GM19240 (cell line): ENCODE data around the gene SYMPK.
"Not testable (repeated sequence)": the region's sequence is repeated elsewhere in the genome, so short reads cannot be mapped to it uniquely, and the experiment has no call there.

ENCODE experiments used
- DNase-seq: peaks from one replicate; pipeline ENCODE4 v3.0.0; 2011; ENCODE audit warnings: low spot score; ENCODE audit not compliant: insufficient read length

Gene SYMPK

DNA sequence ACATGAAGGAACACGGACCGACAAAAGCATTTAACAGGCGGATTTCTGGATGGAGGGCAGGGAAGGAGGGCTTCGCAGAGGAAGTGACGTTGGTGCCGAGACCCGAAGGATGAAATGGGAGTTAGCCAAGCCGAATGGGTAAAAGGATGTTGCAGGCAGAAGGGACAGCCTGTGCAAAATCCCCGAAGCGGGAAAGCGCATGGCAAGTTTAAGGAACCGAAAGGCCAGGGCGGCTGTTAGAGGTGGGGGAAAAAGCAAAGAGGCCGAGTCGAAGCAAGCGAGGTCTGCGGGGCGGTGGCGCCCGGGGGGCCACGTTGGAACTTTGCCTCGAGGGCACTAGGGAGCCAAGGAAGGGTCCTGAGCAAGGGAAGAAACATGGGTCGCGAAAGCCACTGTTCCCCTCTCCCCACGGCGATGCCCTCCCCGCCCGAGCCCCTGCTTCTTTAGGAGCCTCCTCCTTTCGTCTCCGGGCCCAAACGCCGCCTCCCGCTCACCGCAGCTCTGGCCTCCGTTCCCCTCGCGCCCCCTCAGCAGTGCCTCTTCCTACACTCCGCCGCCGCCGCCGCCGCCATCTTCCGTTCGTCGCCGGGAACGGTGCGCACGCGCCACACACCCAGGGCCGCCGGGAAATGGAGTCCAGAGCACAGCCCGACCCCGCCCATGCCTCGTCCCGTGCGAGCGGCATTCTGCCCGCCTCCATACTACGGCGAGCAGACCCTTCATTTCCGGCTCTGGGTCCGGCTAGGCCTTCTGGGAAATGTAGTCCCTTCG lies at the start of gene SYMPK:
Gene SYMPK (minus strand): TSS at position 584 of the 771 bp plus-strand sequence. CDS start 8,652 bp downstream, outside the sequence.
- peak; percentile 100 for DNase-seq

DNA sequence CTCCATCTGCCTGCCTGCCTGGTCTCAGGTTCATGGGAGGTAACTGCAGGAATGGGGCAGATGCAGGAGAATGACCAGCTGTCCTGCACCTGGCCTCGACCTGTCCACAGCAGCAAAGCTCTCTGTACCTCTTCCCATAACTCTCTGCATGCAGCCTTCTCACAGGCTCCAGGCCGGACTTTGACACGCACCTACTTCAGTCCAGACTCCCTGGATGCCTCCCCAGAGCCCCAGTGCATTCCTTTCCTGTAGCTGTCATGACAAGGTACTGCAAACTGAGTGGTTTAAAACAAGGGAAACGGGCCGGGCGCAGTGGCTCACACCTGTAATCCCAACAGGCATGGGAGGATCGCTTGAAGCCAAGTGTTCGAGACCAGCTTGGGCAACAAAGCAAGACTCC lies 48.3 kb upstream of the SYMPK start:
- DNase-seq, result no peak

DNA sequence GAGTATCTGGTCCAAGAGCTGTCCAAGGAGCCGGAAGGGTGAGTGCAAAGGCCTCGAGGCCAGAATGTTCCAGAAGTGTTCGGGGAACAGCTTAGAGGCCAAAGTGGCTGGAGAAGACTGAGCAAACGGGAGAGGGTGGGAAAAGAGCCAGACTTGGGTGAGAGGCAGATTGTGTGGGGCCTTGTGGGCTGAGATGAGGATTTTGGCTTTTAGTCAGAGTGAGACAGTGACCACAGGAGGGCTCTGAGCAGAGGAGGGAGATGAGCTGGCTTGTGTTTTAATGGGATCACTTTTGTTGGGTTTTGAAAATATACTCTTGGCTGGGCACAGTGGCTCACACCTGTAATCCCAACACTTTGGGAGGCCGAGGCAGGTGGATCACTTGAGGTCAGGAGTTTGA lies 46.0 kb upstream of the SYMPK start:
- no peak for DNase-seq

DNA sequence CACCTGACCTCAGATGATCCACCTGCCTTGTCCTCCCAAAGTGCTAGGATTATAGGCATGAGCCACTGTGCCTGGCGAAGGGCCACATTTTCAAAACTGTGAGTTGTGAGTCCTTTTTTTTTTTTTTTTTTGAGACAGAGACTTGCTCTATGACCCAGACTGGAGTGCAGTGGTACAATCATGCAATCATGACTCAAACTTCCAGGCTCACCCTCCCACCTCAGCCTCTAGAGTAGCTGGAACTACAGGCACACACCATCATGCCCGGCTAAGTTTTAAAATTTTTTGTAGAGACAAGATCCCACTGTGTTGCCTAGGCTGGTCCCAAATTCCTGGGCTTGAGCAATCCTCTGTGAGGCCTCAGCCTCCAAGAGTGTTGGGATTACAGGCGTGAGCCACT lies 43.3 kb upstream of the SYMPK start:
- DNase-seq, result no peak

DNA sequence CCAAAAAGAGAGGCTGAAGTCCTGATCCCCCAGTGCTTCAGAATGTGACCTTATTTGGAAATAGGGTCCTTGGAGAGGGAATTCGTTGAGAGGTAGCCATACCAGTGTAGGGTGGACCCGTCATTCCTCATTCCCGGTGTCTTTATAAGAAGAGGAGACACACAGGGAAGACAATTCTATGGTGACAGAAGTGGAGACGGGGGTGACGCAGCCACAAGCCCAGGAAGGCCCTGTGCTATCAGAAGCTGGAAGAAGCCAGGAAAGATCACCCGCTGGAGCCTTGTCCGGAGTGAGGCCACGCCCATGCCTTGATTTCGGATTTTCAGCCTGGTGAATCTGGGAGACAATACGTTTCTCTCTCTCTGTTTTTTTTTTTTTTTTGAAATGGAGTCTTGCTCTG lies 42.1 kb upstream of the SYMPK start:
- DNase-seq, result no peak

DNA sequence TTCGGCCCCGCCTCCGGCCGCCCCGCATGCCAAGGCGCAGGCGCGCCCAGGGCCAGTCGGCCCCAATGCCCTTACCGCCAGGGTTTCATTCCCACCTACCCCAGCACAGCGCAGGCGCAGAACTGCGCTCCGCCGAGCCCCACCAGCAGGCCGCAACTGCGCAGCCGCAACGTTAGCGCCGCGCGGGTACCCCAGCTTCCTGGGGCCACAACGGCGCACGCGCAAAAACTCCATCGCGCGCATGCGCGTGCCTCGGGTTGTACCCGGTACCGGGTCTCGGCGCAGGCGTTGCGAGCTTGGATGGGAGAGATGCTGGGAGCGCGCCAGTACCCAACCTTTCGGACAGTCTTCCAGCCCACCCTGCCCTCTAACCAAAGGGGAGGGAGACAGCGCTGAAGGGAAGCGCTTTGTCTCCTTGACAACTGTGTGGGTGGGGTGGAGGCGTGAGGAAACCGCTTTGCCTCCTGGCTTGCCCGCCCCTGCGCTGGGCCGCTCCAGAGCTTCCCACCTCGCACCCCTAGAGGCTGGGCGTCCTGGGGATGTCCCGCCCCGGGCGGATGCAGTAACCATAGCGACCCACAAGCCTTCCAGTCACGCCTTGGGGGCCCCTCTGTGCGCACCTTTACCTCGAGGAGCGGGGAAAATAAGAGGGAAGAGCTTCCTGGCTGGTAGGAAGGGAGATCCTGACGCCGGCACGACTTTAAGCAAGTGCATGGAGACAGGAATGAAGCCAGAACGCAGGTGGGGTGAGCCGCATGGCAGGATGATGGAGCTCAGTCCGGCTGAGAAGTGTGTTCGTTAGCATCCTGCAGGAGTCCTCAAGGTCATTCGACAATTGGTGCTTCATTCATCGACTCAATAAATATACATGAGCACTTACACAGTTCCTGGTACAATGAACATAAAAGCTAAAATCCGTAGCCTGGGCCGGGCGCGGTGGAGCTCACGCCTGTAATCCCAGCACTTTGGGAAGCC lies 40.0 kb upstream of the SYMPK start:
- peak; percentile 98 for DNase-seq

DNA sequence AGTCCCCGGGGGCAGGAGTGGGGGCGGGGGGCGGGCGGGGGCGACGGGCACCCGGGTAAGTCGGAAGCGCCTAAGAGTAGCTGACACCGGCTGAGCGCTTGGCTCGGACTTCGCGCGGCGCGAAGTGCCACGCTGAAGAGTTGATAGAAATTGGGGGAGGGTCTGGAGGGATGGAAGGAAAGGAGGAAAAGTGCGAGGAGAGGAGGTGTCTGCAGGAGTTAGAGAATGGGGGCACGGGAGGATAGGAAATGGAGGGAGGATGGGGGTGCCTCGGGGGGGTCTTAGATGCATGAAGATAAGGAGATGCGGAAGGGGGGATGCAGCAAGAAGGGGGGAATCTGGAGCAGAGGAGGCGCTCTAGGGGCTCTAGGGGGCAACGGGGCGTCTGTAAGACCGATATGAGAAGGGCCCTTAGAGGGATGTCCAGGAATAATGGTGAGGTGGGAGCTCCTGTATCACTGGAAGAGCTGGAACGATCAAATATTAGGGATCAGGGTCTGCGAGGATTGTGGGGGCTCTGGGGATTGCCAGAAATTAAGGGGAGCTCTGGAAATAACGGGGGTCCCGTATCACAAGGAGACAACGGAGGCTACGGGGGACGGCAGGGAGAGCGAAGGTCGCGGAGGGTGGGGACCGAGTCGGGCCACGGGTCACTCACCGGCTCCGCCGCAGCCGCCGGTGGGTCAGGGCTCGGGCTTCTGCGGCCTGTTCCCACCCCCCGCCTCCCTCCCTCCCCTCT lies 39.1 kb upstream of the SYMPK start, which contains the start of gene MYPOP:
Gene MYPOP (minus strand): TSS at position 702 of the 739 bp plus-strand sequence. CDS start 840 bp downstream, outside the sequence.
- no peak for DNase-seq

DNA sequence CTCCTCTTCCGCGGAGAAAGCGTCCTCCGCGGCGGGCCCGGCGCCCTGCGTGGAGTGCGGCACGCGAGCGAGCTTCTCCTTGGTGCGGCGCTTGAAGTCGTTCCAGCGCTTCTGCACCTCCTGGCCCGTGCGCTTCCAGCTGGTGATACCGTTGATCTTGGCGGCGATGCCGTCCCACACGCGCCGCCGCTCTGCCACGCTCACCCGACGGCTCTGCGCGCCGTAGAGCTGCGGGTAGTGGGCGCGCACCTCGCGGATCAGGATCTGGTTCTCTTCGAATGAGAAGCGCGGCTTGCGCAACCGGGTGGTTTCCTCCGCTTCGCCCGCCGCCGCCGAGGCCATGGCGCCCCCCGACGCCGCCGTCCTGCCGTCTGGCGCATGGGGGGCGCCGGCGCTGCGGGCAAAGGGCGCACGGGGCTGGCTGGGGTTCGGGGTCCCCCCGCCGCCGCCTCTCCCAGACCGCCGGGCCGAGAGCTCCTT lies 38.5 kb upstream of the SYMPK start:
- no peak for DNase-seq

DNA sequence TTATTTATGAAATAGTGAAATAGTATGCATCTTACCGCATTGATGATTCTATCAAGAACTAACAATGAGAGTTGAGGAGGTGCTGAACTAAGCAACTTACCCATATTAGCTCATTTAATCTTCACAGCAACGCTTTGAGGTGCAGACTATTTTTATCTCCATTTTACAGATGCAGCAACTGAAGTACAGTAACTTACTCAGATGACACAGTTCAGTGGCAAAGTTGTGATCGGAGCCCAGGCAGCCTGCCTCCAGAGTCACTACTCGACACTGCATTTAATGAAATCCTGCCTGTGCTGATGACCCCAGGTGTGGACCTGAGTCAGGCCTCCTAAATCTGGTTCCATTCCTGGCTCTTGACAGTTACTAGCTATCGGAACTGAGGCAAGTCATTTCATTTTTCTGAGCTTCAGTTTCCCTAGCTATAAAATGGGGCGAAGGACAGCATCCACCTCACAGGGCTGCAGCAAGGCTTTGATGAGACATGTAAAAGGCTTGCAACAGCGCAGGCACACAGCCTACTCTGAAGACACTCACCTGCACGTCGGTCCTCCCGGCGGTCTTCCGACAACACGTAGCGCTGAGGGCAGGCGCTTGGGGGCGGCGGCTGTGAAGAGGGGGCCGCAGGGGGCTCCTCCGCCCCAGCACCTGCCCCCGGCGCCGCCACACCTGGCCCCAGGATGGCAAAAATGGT lies 37.9 kb upstream of the SYMPK start:
- no peak for DNase-seq

DNA sequence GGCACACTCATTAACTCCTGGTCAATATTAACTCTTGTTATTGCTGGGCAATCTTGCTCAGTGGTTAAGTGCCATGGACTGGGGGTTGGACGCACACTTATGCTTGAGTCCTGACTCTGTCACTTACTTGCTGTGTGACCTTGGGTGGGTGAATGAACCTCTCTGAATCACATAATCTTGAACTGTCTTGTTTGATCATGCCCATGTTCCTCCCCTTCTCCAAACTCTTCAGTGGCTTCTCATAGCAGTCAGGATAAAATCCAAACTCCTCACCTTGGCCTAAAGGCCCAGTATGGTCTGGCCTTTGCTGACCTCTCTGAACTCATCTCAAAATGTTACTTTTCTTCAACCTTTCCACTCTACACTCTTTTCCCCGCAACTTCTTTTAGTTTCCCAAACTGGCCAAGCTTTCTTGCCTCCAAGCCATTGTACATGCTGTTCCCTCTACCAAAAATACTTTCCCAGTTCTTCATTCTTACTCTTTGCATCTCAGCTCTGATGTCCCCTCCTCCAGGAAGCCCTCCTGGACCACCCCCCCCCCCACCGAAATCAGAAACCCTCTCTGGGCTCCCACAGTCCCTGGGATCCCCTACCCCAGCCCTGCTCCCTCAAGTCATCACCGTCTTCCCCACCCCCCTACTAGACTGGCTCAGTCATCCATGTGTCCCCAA lies 37.1 kb upstream of the SYMPK start:
- DNase-seq, result no peak

DNA sequence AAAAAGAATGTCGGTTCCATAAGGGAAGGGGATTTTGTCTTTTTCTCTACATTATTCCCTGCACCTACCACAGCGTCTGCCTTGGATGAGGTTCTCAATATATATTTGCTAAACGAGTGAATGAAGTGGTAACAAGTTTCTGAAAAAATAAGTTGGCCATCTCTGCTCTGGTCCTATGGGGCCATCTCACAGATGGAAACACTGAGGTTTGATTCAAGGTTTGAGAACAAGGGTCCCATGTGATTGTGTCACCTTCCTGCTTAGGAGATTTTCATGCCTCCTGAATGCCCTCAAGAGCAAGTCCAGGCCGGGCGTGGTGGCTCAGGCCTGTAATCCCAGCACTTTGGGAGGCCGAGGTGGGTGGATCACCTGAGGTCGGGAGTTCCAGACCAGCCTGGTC lies 36.3 kb upstream of the SYMPK start:
- no peak for DNase-seq

DNA sequence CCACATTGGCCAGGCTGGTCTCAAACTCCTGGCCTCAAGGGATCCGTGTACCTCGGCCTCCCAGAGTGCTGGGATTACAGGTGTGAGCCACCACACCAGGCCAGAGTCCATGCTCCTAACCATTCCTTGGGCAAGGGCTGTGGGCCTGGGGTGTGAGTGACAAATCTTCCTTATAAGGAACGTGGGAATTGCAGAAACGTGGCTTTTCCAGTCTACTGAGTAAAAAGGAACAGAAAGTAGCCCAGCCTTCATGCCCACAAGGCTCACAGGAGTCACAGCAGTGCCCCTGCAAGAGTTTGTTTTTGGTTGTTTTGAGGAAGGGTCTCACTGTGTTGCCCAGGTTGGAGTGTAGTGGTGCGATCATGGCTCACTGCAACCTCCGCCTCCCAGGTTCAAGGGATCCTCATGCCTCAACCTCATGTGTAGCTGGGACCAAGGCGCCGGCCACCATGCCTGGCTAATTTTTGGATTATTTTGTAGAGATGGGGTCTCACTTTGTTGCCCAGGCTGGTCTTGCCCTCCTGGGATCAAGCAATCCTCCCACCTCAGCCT lies 34.4 kb upstream of the SYMPK start:
- no peak for DNase-seq

DNA sequence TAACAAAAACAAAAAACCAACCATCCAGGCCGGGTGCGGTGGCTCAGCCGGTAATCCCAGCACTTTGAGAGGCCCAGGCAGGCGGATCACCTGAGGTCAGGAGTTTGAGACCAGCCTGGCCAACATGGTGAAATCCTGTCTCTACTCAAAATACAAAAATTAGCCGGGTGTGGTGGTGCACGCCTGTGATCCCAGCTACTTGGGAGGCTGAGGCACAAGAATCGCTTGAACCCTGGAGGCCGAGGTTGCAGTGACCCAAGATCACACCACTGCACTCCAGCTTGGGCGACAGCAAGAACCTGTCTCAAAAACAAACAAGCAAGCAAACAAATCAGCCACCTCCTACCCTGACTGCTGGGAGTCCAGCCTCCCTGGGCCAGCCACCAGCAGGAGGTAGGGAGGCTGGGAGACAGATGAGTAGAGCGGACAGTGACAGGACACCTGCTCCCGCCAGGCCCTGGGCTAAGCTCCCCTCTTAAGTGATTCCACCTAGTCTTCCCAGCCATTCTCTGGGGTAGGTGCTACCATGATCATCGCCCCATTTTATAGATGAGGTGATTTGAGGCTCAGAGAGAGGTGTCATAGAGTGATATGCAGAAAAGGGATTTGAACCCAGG lies 33.1 kb upstream of the SYMPK start:
- DNase-seq, result not testable (repeated sequence)

DNA sequence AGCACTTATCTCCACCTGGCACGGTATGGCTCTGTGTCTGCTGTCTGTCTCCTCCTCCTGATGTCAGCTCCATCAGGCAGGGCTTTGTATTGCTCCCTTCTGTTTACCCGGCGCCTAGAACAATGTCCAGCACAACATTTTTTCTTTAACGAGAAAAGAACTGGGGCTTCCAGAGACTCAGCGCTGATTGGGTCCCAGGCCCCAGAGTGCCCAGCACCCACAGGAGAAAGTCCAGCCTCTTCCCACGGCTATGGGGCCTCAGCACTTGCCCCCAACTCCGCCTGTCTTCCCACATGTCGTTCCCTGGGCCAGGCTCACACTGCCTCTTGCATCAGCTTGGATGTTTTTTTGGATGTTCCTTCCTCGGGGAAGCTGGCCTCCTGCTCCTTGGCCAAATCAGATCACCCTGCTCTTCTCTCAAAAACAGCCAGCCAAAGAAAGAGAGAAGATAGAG lies 32.6 kb upstream of the SYMPK start:
- DNase-seq, result no peak

DNA sequence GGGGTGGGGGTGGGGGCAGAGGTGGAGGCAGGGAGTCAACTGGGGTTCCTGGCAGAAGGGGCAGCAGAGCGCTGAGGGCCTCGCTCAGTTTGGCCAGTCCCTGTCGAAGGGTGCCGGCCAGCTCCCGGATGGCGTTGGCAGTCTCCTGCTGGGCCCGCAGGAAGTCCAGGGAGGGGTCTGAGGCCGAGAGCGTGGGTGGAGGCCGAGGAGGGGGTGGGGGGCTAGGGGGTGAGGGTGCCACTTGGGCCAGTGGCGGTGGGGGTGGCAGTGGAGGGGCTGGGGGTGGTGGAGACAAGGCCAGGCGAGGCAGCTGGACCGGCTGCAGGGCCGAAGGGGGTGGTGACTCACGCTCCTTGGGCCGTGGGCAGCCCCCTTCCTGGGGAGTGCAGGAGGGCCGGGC lies 27.9 kb upstream of the SYMPK start:
- DNase-seq, result no peak

DNA sequence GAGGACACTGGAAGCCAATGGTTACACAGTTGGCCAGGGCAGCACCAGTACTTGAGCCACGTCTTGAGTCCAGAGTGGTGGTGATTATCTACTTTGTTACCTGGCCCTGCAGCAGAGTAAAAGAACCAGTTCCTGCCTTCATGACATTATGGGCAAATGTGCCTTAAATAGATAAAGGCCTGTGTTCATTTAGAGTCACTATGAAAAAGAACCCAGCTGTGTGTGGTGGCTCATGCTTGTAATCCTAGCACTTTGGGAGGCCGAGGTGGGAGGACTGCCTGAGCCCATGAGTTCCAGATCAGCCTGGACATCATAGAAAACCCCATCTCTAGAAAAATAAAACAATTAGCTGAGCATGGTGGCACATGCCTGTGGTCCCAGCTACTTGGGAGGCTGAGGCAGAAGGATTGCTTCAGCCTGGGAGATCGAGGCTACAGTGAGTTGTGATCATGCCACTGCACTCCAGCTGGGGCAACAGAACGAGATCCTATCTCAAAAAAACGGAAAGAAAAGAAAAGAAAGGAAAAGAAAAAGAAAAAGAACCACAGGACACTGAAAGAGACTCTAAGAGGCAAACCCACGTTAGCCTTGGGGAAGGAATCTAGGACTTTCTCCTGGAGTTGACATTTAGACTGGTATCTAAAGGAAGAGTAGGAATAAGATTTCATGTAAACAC lies 26.4 kb upstream of the SYMPK start:
- DNase-seq, result no peak

DNA sequence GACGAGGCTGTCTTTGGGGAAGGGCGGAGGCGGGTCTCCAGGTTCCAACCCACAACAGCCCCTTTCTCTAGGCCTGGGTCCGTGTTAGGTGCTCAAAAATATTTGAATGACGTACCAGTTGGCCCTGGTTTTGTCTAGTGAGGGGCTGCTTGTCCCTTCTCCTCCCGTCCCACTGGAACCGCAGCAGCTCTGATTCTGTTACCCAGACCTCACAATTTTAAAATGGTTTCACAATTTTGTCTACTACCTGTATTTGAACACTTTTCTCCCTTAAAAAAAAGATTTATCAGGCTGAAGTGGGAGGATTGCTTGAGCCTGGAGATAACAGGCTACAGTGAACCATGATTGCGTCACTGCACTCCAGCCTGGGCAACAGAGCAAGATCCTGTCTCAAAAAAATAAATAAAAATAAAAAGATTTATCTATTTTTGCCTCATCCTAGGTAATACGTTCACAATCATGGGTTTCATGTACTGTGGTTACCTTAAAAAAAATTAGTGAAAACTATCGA lies 24.3 kb upstream of the SYMPK start:
- DNase-seq, result no peak

DNA sequence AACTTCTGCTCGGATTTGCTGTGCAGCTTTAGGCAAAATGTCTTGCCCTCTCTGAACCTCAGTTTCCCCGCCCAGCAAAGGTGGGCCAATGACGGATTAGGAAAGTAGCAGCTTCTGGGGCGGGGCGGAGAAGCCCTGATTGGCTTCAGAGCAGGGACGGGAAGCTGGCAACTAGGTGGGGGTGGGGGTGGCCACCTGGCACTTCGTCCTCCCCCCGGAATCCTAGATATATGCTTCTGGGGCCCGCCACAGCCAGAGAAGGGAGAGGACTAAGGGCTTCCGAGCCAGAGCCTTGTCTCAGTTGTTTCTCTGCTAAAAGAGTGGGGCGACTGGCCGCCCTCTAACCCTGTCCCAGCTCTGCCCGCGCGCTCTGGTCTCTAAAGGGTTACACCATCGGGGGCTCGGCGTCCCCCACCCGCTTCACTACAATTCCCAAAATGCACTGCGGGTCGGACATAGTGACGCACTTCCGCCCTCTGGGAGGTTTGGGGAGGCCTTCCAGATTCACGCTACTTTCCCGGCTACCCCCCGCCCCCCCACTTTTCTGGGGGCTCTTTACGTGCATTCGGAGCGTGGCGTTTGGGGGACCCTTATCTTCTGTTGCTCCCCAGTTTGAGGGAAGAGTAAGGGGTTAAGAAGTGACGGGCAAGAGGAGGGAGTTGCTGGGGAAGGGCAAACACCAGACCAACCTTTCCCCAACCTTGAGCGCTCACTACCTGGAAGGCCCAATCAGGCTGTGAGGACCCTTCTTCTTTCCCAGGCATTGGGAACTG lies 23.7 kb upstream of the SYMPK start:
- DNase-seq, result peak; percentile 96
